ENCODE data around the gene TMEM255A.

Gene TMEM255A

GRCh38 chrX:120262859-120263708 is 48.2 kb downstream of the TMEM255A start:
- DNase-seq: peak; percentile 12

DNA sequence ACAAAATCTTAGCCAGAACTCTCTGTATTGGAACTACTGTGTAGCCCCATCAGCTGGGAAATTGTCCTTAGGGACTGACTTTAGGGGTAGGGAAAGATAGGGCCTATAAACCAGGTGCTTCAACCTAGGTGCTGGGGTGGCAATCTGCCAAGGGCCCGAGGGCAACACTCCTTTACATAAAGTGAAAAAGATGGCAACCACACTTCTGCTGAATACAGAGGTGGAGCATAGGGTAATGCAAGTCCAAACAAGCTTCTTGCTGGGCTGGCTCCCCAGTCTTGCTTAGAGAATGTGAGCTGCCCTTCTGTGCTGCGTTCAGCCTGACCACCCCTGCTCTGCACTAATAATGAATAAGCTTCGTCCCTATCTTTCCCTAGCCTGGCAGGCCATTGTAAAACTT is 50.9 kb downstream of the TMEM255A start:
- no peak for DNase-seq

- no peak for DNase-seq
Measured at GRCh38 chrX:120253784-120254183, 57.5 kb downstream of the TMEM255A start.

GRCh38 chrX:120251471-120252011 is 59.7 kb downstream of the TMEM255A start:
- peak; percentile 57 for DNase-seq

GRCh38 chrX:120250522-120251271 is 60.6 kb downstream of the TMEM255A start, which contains the start of gene ZBTB33:
Gene ZBTB33 (plus strand): TSS chrX:120250812. CDS start chrX:120253416, 2,604 bp downstream.
- peak; percentile 93 for DNase-seq

GRCh38 chrX:120244735-120245498 is 66.3 kb downstream of the TMEM255A start:
- peak; percentile 83 for DNase-seq

GRCh38 chrX:120244395-120244734 is 66.9 kb downstream of the TMEM255A start:
- no peak for DNase-seq

- no peak for DNase-seq
Measured at GRCh38 chrX:120242813-120243212, 68.4 kb downstream of the TMEM255A start.

DNA sequence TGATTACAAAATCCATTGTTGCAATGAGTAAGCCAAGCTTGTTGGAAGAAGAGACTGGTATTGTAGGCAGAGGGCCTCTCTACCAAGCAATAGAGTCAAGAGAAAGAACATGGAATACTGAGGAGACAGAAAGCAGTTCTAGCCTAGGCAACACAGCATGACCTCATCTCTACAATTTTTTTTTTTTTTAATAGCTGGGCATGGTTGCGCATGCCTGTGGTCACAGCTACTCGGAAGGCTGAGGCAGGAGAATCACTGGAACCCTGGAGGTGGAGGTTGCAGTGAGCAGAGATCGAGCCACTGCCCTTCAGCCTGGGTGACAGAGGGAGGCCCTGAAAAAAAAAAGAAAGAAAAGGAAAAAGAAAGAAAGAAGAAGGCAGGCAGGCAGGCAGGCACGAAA is 72.3 kb downstream of the TMEM255A start:
- no peak for DNase-seq

- DNase-seq: no peak
Measured at GRCh38 chrX:120236687-120237479, 74.4 kb downstream of the TMEM255A start.

DNA sequence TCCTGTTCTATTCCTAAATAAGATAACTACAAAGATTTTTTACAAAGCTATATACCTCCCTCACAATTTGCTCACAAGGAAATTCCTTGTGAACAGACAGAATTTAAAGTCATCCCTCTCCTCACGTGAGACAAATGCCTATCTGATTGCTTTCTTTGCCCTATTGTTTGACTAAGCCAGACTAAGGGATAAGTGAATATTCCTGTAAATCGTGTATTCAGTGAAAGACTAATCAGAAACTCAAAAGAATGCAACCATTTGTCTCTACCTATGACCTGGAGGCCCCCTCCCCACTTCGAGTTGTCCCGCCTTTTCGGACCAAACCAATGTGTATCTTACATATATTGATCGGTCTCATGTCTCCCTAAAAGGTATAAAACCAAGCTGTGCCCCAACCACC is 76.0 kb downstream of the TMEM255A start:
- DNase-seq: no peak

DNA sequence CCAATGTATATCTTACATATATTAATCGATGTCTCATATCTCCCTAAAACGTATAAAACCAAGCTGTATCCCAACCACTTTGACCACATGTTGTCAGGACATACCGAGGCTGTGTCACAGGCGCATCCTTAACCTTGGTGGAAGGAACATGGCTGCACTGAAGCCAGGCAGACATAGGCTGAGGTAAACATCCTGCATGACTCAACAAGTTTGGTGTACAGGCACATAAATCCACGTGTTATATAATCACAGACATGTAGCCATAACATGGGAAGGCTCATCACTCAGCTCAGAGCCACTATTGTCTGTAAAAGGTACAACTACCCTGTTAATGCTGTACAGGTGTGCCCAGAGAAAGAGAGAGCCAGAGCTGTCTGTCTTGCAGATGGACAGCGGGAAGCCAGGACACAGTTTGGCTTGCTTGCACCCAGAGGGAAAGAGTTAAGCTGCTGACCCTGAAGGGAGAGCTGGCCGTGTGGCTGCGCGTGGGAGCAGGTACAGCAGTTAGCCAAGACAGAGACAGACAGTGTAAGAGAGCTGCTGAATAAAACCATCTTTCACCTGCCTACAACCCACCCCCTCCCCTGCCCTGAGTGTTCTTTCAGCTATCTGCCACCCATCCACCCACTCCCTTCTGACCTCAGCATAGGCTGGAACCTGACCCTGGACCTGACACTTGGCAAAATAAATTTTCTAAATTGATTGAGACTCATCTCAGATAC is 82.9 kb downstream of the TMEM255A start:
- no peak for DNase-seq

GRCh38 chrX:120224388-120224787 is 86.9 kb downstream of the TMEM255A start:
- DNase-seq: no peak

DNA sequence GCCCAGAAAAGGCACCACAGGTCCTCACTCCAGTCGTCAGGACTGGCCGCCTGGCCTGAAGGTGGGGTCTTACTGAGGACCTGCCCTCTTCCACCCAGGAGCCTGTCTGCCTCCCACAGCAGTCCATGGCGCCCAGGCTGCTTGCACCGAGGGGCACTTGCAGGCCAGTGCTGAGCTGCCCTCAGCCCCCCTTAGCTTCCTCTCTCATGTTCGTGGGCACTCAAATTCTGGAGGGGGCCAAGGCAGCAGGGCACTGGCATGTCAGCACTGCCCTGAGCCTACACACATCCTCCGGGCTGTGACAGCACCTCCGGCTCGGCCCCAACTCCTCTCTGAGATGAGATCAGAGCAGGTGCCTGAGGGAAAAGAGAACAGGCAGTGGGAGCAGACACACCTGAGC is 87.9 kb downstream of the TMEM255A start:
- DNase-seq: no peak

- DNase-seq: peak; percentile 63
Measured at GRCh38 chrX:120213438-120214265, 97.6 kb downstream of the TMEM255A start.
